Esophagus mucosa (tissue), 1 donor: ENCODE data around the gene ARHGAP42. TPM values are rescaled to one million over a fixed set of nuclear protein-coding genes. Genes with fewer than 3 reads are reported as not detected.

ENCODE experiments used
- ATAC-seq: fragments of 200-7000 bp; cut with Tn5 transposase; one replicate; pipeline ENCODE4 v1.9.1; 2020
- total RNA-seq: library from RNA; stranded (reverse); gene quantifications from one replicate; pipeline ENCODE4 v1.2.4, GENCODE V29; 2023
- donor health status: DM: yes; HTN: yes; CAD: no.

Gene ARHGAP42
- total RNA-seq, 1 donor from 2014 or later = 4.0 TPM

- ATAC-seq = no peak
Measured at GRCh38 chr11:100929377-100929776, 242.3 kb downstream of the ARHGAP42 start.

GRCh38 chr11:100930185-100930778 lies 243.2 kb downstream of the ARHGAP42 start:
- no peak for ATAC-seq

DNA sequence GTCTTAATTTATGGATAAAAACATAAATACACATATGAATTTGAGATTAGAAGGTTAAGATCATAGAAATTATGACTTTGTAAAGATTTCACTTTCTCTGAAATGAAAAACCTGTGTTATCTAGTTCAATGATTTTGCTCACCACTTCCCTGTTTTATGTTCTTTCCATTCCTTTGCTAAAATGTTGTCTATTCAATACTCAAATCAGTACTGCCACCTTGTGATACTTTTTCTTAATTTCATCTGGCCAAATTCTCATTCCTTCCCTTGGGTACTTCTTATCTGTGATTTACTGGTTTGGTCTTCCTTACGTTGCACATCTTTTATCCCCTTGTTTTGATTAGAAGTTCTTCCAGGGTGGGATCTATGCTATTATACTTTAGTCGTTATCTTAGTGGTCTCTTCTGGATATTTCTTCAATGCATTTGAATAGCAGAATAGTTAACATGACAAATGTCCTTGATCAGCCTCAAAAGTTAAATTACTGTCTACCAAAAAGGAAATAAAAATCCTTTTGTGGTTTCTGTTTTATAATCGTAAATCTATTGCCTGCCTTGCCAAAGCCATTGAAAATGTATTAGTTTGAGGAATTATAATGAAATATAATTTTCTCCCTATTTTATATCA lies 245.5 kb downstream of the ARHGAP42 start:
- no peak for ATAC-seq

GRCh38 chr11:100936781-100937180 lies 249.7 kb downstream of the ARHGAP42 start:
- ATAC-seq = no peak

DNA sequence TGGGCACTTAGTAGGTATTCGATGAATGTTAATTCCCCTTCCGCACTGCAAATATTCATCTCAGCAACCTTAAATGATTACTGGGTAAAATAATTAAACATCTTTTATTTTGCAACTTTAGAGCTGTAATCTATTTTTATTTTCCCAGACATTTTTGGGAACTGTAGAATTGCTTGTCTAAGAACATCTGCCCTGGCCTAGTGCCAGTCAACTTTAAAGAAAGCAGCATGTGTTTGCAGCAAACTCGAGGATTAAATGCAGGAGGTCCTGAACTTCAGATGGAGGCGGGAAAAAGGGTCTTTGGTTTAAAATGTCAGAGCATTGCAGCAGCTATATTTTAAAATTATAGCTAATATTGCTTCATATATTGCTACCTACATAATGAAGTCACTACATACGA lies 252.5 kb downstream of the ARHGAP42 start:
- no peak for ATAC-seq

DNA sequence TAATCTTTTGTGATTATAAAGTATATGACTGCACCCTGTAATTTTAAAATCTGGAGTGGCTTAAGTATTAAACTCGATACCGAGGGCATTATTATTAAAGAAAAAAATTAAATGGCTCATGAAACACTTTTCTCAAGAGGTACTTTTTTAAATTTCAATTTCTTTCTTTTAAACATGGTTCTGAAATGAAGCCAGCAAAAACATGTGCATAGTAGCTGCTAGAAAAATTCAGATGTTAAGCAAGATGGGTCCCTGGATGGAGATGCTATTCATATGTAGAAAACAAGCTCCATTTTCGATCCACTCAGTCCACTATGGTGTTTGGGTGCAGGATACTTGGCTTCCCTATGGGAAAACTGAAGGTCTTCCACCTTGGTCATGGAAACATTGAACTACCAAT lies 253.0 kb downstream of the ARHGAP42 start:
- ATAC-seq = no peak

GRCh38 chr11:100941033-100941432 lies 253.9 kb downstream of the ARHGAP42 start:
- ATAC-seq = no peak

DNA sequence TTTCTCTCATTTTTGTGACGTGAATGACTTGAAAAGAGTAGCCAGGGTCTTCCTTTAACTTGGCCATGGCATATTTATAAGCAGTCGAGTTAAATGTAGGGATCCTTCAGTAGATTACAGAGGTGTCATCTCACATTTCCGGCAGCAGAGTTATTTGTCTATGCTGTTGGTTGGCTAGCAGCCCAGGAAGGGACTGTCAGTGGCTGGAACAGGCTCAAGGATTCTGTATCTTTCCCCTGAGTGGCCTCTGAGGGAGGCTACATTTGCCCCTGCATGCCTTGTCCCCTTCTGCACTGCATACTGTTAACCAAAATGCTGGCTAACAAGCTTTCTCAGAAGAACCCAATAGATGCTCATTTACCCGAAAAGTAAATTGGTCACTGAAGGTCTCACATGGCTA lies 254.9 kb downstream of the ARHGAP42 start:
- ATAC-seq = no peak

- no peak for ATAC-seq
Measured at GRCh38 chr11:100948936-100949335, 261.8 kb downstream of the ARHGAP42 start.

- no peak for ATAC-seq
Measured at GRCh38 chr11:100949443-100949842, 262.4 kb downstream of the ARHGAP42 start.

DNA sequence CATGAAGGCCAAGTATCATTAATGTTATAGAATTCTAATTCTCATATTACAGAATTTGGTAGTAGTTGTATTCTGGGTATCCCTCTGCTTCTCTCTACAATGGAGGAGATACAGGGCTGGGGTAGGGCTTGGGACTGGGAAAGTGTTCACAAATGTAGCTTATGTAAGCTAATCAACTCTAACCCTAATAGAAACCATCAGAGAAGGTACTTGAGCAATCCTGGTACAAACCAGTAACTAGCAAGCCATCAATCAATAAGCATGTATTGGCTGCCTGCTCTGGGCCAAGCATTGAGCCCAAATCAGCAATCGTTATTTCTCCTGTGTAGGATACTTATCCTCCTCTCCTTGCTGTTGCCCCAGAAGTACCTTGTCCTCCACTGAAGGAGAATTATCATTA lies 268.2 kb downstream of the ARHGAP42 start:
- ATAC-seq = no peak

- no peak for ATAC-seq
Measured at GRCh38 chr11:100956351-100956750, 269.3 kb downstream of the ARHGAP42 start.

- no peak for ATAC-seq
Measured at GRCh38 chr11:100957499-100957898, 270.4 kb downstream of the ARHGAP42 start.

- no peak for ATAC-seq
Measured at GRCh38 chr11:100961633-100962032, 274.5 kb downstream of the ARHGAP42 start.

DNA sequence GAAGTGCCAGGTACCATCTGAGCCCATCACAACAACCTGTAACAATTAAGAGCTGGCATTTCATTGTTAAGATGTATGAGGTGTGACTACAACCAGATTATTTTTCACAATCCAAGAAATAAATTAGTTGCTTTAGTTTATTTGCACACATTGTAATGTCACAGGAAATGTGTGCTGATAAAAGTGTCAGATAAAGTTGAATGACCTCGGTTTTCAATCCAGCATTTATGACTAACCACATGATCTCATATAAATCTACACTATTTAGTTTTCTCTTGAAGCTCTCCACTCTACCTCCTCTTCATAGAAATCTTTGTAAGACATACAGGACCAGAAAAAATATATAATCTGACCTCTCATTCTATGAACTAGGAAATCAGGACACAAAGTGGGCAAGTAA lies 276.3 kb downstream of the ARHGAP42 start:
- no peak for ATAC-seq

DNA sequence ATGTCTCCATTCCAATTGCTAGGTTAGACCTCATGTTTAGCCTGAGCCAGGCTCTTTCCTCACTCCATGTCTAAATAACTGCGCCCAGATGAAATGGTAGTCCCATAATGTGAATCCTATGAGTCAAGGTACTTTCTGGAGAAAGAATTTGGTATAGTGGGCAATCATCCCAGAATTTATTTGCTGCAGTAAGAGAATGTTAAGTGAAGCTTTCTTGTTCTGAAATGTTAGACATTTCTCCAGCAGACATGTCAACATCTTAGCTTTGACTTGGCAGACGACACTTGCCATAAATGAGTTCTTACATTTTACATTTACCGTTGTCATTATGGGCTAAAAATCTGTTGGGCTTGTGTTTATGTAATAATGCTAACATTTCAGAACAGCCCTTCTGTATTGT lies 277.3 kb downstream of the ARHGAP42 start:
- no peak for ATAC-seq

- no peak for ATAC-seq
Measured at GRCh38 chr11:100965346-100965745, 278.3 kb downstream of the ARHGAP42 start.

- no peak for ATAC-seq
Measured at GRCh38 chr11:100966366-100966765, 279.3 kb downstream of the ARHGAP42 start.

DNA sequence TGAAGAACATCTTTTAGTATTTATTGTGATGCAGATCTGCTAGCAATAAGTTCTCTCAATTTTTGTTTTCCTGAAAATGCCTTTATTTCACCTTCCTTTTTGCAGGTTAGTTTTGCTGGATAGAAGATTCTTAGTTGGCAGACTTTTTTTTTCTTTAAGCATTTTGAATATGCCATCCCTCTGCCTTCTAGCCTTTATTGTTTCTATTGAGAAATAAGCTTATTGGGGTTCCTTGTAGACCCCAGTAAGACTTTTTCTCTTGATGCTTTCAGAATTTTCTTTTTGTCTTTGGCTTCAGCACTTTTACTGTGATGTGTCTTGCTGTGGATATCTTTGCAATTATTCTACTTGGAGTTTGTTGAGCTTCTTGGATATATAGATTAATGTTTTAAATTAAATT lies 281.9 kb downstream of the ARHGAP42 start:
- ATAC-seq = no peak

DNA sequence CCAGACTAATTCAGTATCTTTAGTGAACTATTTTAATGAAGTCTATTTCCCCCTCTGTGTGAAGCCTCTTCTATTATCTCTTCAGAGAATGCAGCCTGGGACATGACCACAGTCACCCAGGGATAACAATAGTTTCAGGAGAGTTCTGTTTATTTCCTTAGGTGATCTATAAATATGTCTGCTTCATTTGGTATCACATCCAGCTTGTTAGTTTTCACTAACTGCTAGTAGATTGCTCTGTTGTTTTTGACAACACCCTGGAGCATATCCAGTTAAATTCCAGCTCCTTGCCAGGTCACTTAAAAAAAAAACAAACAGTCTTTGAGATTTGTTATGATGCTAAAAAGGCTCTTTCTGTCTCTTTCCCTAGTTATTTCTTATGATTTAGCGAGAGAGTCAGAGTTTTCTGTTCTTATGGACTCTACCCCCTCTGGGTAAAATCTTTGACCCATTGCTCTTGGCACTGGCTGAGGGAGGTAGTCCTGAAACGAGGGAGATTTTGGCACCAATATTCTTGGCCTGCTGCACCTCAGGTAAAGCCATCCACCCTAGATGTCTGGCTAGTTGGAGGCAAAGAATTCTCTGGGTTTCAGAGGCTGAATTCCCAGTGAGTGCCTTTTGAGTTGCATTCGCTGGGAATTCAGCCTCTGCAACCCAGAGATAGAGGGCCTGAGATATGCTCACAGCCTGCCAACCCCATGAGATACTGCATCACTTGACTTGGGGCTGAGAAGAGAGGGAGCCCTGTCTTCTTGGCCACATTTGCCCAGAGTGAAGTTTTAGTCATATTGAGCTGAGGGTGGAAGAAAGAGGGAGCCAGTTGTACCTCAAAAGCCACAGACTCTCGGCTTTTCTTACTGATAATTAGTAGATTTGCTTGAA lies 283.4 kb downstream of the ARHGAP42 start:
- no peak for ATAC-seq

GRCh38 chr11:100972046-100972445 lies 285.0 kb downstream of the ARHGAP42 start:
- no peak for ATAC-seq

DNA sequence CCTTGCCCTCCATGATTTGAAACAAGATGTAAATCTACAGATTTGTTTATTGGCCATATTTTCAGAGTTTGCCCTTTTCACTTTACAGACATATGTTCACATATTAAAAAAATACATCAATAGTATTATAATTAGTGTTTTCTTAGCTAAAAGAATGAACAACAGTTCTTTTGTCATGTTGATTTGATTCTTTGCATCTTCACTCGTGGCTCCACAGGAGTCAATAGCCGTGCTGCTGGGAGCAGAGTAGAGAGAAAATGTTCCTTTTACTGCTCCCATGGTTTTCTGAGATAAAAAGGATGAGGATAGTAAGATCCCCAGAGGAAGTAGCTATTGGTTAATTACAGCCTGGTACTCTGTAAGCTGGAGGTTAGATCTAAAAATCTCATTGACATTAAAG lies 291.4 kb downstream of the ARHGAP42 start:
- no peak for ATAC-seq

DNA sequence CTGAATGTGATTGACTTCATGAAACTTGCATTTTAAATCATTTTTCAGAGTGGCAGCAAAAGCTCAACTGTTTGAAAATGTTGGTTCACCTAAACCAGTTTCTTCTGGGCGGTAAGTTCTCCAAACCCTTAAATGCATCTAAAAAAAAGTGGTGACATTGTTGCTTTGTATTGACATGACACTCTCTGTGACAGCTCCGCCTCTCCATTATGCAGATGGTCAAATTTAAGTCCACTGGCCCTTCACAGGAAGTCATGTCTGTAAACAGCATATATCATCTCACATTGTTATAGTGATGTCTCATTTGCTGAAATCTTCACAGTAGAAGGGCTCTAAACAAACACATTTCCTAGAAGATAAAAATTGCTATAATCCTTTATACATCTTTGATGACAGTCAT lies 291.9 kb downstream of the ARHGAP42 start:
- ATAC-seq = no peak

- no peak for ATAC-seq
Measured at GRCh38 chr11:100980156-100980555, 293.1 kb downstream of the ARHGAP42 start.
